NT2/D1 (cell line): ENCODE data around the gene HS6ST1.

Source experiments
- SUZ12 ChIP-seq: IDR thresholded peaks from 2 replicates; pipeline ENCODE4 v1.6.1; 2011; ENCODE audit not compliant: insufficient read length, insufficient read depth; ENCODE audit errors: extremely low read depth
- YY1 ChIP-seq: IDR thresholded peaks from 2 replicates; pipeline ENCODE4 v1.6.1; 2011; ENCODE audit not compliant: insufficient read length, insufficient read depth
- ZNF274 ChIP-seq: IDR thresholded peaks from 2 replicates; pipeline ENCODE4 v1.6.1; 2011; ENCODE audit warnings: mild to moderate bottlenecking, low read depth, low read length

DNA sequence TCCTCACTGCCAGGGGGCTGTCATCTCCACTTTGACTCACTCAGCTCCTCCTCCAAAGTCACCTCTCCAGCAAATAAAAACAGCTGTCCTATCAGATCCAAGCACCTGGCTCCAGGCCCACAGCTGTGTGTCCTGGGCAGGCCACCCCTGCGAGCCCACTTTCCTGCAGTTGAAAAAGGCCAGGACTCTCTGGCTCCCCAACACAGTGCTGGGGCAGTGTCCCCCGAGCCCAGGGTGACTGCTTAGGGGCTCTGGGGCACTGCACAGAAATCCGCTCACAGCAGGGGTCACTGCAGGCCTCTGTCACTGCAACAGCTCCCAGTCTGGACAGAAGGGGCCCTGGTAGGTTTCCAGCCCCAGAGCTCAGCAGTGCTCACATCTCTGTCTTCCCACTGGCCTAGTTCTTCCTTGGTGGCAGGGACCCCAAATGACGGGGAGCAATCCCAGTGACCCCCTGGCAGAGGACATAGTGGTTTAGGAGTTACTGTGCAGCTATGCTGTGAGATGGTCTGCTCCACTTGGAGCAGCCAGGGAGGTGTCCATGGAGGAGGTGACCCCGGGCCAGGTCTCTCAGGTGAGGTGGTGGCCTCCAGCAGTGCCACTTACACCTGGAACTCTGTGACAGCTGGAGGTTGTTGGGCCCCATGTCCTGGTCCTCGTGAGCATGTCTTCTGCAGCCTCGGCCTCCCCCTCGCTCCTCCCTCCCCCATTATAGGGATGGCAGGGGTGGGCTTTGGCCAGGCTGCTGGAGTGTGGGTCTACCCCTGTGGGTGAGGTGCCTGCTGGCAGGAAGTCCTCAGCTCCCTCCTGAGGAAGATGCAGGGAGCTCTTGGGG is 35.5 kb downstream of the HS6ST1 start:
- TF ChIP-seq ZNF274 (no peak), YY1 (no peak), SUZ12 (no peak)
